HepG2 (cell line): ENCODE measurements around the gene GPATCH3. TPM values are rescaled to one million over a fixed set of nuclear protein-coding genes. Genes with fewer than 3 reads are reported as not detected.
A peak's percentile ranks its signal among the peaks of the same experiment; 100 is the strongest.

Experiments used
- ATF7 ChIP-seq, 2 experiments: fragments of 450-650 bp in 1 of 2; sonication (generic) in 1 of 2; formaldehyde crosslinking in 1 of 2; IDR thresholded peaks; 2 replicates each; pipeline versions ENCODE4 v1.4.0 to v1.6.1; 2016 to 2020; ENCODE audit warnings: antibody characterized with exemption in 1 of 2, mild to moderate bottlenecking in 1 of 2, missing genetic modification reagents in 1 of 2
- ELF3 ChIP-seq: IDR thresholded peaks from 2 replicates; pipeline ENCODE4 v1.6.1; 2016; ENCODE audit warnings: missing genetic modification reagents, missing compliant biosample characterization
- MBD4 ChIP-seq: IDR thresholded peaks from 2 replicates; pipeline ENCODE4 v1.6.1; 2012; ENCODE audit warnings: low read length, inconsistent platforms, borderline replicate concordance
- NBN ChIP-seq: fragments of 450-650 bp; conservative IDR thresholded peaks from 2 replicates; pipeline ENCODE4 v1.6.1; 2017
- NFIC ChIP-seq: IDR thresholded peaks from 2 replicates; pipeline ENCODE4 v1.6.1; 2012; ENCODE audit warnings: mild to moderate bottlenecking, low read length, inconsistent platforms
- PBX3 ChIP-seq: sonication (generic); formaldehyde crosslinking; IDR thresholded peaks from 2 replicates; pipeline ENCODE4 v1.8.1; 2023; ENCODE audit warnings: missing genetic modification reagents, inconsistent platforms, borderline replicate concordance
- POLR2A ChIP-seq, 2 experiments: IDR thresholded peaks; 2 replicates each; pipeline ENCODE4 v1.6.1; 2011; ENCODE audit warnings: low read depth in 2 of 2, low read length in 2 of 2, mild to moderate bottlenecking in 1 of 2, moderate library complexity in 1 of 2; ENCODE audit not compliant: insufficient read depth in 1 of 2
- SIX1 ChIP-seq: sonication (generic); formaldehyde crosslinking; IDR thresholded peaks from 2 replicates; pipeline ENCODE4 v1.4.0; 2020; ENCODE audit warnings: missing genetic modification reagents, borderline replicate concordance
- SNAPC5 ChIP-seq: sonication (generic); formaldehyde crosslinking; IDR thresholded peaks from 2 replicates; pipeline ENCODE4 v1.8.1; 2023; ENCODE audit warnings: mild to moderate bottlenecking, missing genetic modification reagents, borderline replicate concordance
- SOX13 ChIP-seq, 3 experiments: fragments of 450-650 bp in 1 of 3; sonication (generic) in 1 of 3; formaldehyde crosslinking in 1 of 3; IDR thresholded peaks in 2 of 3; conservative IDR thresholded peaks in 1 of 3; 2 replicates each; pipeline versions ENCODE4 v1.5.0 to v1.6.1; 2016 to 2020; ENCODE audit warnings: antibody characterized with exemption in 1 of 3, mild to moderate bottlenecking in 1 of 3, missing compliant biosample characterization in 1 of 3, missing genetic modification reagents in 1 of 3, moderate library complexity in 1 of 3
- SRSF1 ChIP-seq: fragments of 200-400 bp; formaldehyde crosslinking; optimal IDR thresholded peaks from 2 replicates; pipeline ENCODE3; 2017; ENCODE audit warnings: mild to moderate bottlenecking, low read depth, low read length, moderate library complexity
- SRSF9 ChIP-seq: fragments of 200-400 bp; formaldehyde crosslinking; IDR thresholded peaks from 2 replicates; pipeline ENCODE4 v1.6.1; 2018; ENCODE audit warnings: borderline replicate concordance, mild to moderate bottlenecking, low read depth, low read length; ENCODE audit not compliant: insufficient read depth, poor library complexity, severe bottlenecking
- TAF15 ChIP-seq: fragments of 200-400 bp; formaldehyde crosslinking; IDR thresholded peaks from one replicate; pipeline ENCODE4 v1.6.1; 2018; ENCODE audit warnings: mild to moderate bottlenecking, low read depth, low read length; ENCODE audit not compliant: poor library complexity, severe bottlenecking
- U2AF2 ChIP-seq: fragments of 200-400 bp; formaldehyde crosslinking; IDR thresholded peaks from 2 replicates; pipeline ENCODE4 v1.6.1; 2017; ENCODE audit warnings: low read depth, mild to moderate bottlenecking, low read length
- ZBTB1 ChIP-seq: sonication (generic); formaldehyde crosslinking; IDR thresholded peaks from 2 replicates; pipeline ENCODE4 v1.4.0; 2020; ENCODE audit warnings: missing genetic modification reagents, borderline replicate concordance
- ZFX ChIP-seq: sonication (generic); formaldehyde crosslinking; IDR thresholded peaks from 2 replicates; pipeline ENCODE4 v1.4.0; 2020; ENCODE audit warnings: mild to moderate bottlenecking, low read depth, missing genetic modification reagents, moderate library complexity
- ZNF430 ChIP-seq: sonication (generic); formaldehyde crosslinking; IDR thresholded peaks from 2 replicates; pipeline ENCODE4 v1.9.0; 2021; ENCODE audit warnings: mild to moderate bottlenecking, missing genetic modification reagents
- ZNF513 ChIP-seq: sonication (generic); formaldehyde crosslinking; conservative IDR thresholded peaks from 2 replicates; pipeline ENCODE4 v1.5.0; 2020; ENCODE audit warnings: missing genetic modification reagents
- ZNF709 ChIP-seq: sonication (generic); formaldehyde crosslinking; IDR thresholded peaks from 2 replicates; pipeline ENCODE4 v1.5.0; 2020; ENCODE audit warnings: mild to moderate bottlenecking, missing genetic modification reagents
- polyA plus RNA-seq, 8 experiments: library from polyadenylated mRNA; depleted of rRNA in 3 of 8; stranded (reverse) in 7 of 8; unstranded in 1 of 8; fragments of >200 nt; fragmentation: Illumina TruSeq in 4 of 8; extraction: Trizol in 4 of 8; gene quantifications; 2 replicates each; pipeline versions ENCODE4 v1.2.1 to v1.2.3, GENCODE V29; 2011 to 2016; ENCODE audit warnings: low read depth in 4 of 8, missing spikeins in 1 of 8, mixed read lengths in 1 of 8; ENCODE audit not compliant: insufficient read depth in 1 of 8
- total RNA-seq, 5 experiments: library from RNA; depleted of rRNA; stranded (reverse); fragments of >200 nt; fragmentation: Illumina TruSeq; extraction: Trizol; gene quantifications; 2 replicates each; pipeline ENCODE4 v1.2.3, GENCODE V29; 2016; ENCODE audit warnings: low read depth in 1 of 5
- TF ChIP-seq, protein P1 (sequence below): sonication (generic); formaldehyde crosslinking; IDR thresholded peaks from 2 replicates; pipeline ENCODE4 v1.4.0; 2020; ENCODE audit warnings: missing genetic modification reagents
- TF ChIP-seq, protein P2 (sequence below): sonication (generic); formaldehyde crosslinking; IDR thresholded peaks from 2 replicates; pipeline ENCODE4 v1.5.0; 2020; ENCODE audit warnings: mild to moderate bottlenecking, missing genetic modification reagents

Gene GPATCH3
- total and polyA plus RNA-seq, 2 of the 13 experiments (the other 11 are each of a cell fraction or from before 2014, with no cell fraction given): 8.3 to 11.0 TPM

DNA sequence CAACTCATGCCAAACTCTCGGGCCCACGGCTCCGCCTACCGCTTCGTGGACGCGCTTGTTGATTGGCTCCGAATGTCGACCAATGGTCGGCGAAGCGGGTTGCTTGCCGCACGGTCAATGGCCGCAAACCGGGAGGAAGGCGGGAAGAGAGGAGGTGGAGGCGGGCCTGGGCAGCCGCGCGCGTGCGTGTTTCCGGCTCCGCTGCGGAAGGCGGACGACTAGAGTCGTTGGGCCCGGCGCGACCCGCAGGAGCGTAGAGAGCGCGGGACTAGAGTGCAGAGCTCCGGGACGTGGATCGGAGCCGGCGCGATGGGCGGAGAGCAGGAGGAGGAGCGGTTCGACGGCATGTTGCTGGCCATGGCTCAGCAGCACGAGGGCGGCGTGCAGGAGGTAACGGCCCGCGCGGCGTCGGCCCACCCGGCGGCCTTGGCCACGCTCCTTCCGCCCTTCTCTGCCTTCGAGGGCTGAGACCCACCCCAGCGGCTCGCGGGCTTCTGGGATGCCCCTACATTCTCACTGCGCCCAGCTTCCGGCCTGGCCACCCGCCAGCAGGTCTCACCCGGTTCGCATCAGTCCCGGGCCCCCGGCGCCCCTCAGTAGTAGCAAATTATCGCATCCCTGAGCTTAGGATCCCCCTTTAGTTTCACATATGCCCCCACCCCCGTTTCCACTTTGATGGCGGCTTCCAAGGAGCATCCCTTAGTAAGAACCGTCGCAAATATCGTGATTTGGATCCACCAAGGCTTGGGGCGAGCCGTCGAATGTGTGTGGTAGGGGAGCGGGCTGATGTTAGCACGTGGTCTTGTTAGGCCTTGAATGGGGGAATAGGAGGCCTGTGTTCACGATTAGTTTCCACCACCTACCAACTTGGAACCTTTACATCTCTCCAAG, 21.5 kb upstream of the GPATCH3 start, which contains the start of gene NUDC (continued):
- TF ChIP-seq ZBTB1 (CRISPR knock-in tag): no peak
- TF ChIP-seq NFIC: no peak
- peak; percentile 95 for TF ChIP-seq ZNF709 (CRISPR knock-in tag)
- no peak for TF ChIP-seq NBN
- no peak for TF ChIP-seq SNAPC5 (CRISPR knock-in tag)
- no peak for TF ChIP-seq PBX3 (CRISPR knock-in tag)
- TF ChIP-seq ZNF430 (CRISPR knock-in tag): peak; percentile 93
- TF ChIP-seq ZNF513 (CRISPR knock-in tag): no peak
- TF ChIP-seq SOX13 (IDR thresholded peaks at IDR 0.05): no peak; the same call in 1 of the 2 replicates
- no peak for TF ChIP-seq SOX13 (CRISPR knock-in tag; conservative IDR thresholded peaks at IDR 0.05 in 1 of 2, IDR thresholded peaks at IDR 0.05 in 1 of 2)
- TF ChIP-seq, protein P1, sequence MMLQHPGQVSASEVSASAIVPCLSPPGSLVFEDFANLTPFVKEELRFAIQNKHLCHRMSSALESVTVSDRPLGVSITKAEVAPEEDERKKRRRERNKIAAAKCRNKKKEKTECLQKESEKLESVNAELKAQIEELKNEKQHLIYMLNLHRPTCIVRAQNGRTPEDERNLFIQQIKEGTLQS (CRISPR knock-in tag): peak; percentile 41; the same call in 1 of the 2 replicates
- peak; percentile 81 for TF ChIP-seq TAF15
- no peak for TF ChIP-seq MBD4
- TF ChIP-seq, protein P2, sequence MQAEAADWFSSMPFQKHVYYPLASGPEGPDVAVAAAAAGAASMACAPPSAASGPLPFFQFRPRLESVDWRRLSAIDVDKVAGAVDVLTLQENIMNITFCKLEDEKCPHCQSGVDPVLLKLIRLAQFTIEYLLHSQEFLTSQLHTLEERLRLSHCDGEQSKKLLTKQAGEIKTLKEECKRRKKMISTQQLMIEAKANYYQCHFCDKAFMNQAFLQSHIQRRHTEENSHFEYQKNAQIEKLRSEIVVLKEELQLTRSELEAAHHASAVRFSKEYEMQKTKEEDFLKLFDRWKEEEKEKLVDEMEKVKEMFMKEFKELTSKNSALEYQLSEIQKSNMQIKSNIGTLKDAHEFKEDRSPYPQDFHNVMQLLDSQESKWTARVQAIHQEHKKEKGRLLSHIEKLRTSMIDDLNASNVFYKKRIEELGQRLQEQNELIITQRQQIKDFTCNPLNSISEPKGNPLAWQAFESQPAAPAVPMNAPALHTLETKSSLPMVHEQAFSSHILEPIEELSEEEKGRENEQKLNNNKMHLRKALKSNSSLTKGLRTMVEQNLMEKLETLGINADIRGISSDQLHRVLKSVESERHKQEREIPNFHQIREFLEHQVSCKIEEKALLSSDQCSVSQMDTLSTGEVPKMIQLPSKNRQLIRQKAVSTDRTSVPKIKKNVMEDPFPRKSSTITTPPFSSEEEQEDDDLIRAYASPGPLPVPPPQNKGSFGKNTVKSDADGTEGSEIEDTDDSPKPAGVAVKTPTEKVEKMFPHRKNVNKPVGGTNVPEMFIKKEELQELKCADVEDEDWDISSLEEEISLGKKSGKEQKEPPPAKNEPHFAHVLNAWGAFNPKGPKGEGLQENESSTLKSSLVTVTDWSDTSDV (CRISPR knock-in tag): peak; percentile 84; the same call in 1 of the 2 replicates
- peak; percentile 85 to 92 for TF ChIP-seq POLR2A (IDR thresholded peaks at IDR 0.05; ENCODE audit: insufficient read depth in 1 of 2, low read depth in 2 of 2, low read length in 2 of 2)
- no peak for TF ChIP-seq SIX1 (CRISPR knock-in tag)
- TF ChIP-seq ATF7 (IDR thresholded peaks at IDR 0.05): no peak
- TF ChIP-seq ATF7 (CRISPR knock-in tag; IDR thresholded peaks at IDR 0.05): no peak
- no peak for TF ChIP-seq SRSF9
- no peak for TF ChIP-seq U2AF2
- TF ChIP-seq ZFX (CRISPR knock-in tag): peak; percentile 97
- TF ChIP-seq SRSF1: peak; percentile 78
- TF ChIP-seq ELF3: peak; percentile 50; the same call in 1 of the 2 replicates
